ENCODE results near the gene HIP1R.
"Not testable (repeated sequence)": the region's sequence is repeated elsewhere in the genome, so short reads cannot be mapped to it uniquely, and the experiment has no call there.

Gene HIP1R

GRCh38 chr12:122862872-122863701 is 27.8 kb downstream of the HIP1R start:
- no peak for DNase-seq

GRCh38 chr12:122864894-122865253 is 29.6 kb downstream of the HIP1R start:
- no peak for DNase-seq

DNA sequence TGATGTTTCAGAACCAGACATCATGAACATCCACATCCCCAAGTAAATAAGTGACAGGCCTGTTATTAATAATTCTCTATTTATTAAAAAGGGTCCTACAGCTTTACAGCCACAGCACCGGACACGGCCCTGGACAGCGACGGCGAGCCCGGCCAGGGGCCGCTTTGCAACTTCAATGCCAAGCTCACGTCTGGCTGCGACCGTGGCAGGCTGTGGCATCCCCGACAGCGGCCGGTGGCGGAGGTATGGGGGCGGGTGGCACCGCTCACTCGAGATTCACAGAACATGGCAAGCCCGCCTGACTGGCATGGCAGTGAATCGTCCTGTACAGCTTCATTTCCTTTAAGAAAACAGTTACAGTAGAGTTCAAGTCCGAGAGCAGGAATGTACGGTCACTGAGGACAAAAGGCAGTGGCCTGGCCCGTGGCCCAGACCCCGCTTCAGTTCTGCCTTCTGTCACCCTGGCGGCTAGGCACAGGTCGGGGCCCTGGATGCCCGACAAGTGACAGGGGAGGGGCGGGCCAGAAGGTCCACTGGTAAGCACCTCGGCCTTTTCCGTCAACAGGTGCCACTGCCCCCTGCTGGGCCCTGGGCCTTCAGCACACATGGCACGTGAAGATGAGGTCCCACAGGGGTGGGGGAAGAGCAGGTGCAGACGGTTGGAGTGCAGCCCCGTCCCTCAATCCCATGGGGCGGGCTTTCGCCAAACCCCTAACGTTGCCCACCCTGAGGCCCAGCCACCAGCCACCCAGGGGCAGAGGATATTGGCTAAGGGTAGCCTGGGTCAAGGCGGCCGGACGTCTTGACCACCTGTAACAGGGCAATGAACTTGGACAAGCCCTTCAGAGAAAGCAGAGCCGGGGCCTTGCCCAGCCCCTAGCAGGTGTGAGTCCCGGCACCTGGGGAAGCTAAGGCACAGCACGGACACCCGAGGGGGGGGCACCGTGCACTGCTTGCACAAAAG is 30.3 kb downstream of the HIP1R start:
- no peak for DNase-seq

GRCh38 chr12:122866379-122866778 is 31.1 kb downstream of the HIP1R start:
- DNase-seq: no peak

DNA sequence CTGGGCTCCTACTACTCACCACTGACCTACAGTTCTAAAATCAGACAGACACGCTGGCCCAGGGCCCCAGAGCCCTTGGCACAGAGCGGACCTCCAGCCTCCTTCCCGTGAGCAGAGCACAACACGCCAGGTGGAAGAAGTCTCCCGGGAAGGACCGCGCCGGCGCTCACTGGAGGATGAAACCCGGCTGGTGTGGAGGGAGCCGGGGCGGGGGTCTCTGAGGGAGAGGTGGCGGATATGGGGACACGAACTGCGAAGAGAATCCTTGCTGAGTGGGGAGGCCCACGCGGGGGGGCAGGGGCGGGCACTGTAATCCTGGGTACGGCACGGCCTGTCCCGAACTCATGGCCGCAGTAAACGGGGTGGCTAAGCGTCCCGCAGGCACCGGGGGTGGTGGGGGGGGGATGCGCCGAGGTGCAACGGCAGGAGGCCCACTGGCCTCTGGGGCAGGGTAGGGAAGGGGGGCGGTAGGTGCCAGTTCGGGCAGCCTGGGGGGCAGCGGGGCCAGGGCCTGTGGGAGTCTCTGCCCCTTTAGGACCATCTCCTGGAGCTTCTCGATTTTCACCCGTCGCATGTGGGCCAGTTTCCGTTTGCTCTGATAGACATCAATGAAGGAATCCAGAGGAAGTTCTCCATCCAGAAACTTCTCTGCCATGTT is 31.8 kb downstream of the HIP1R start:
- no peak for DNase-seq

GRCh38 chr12:122867691-122868461 is 32.6 kb downstream of the HIP1R start:
- no peak for DNase-seq

GRCh38 chr12:122868471-122869177 is 33.4 kb downstream of the HIP1R start:
- no peak for DNase-seq

- DNase-seq: no peak
Observed at GRCh38 chr12:122869207-122869973, 34.1 kb downstream of the HIP1R start.

GRCh38 chr12:122870163-122870842 is 35.0 kb downstream of the HIP1R start:
- DNase-seq: no peak

GRCh38 chr12:122870867-122871664 is 35.8 kb downstream of the HIP1R start:
- no peak for DNase-seq

- DNase-seq: peak; percentile 79
Observed at GRCh38 chr12:122871851-122872780, 36.9 kb downstream of the HIP1R start.

DNA sequence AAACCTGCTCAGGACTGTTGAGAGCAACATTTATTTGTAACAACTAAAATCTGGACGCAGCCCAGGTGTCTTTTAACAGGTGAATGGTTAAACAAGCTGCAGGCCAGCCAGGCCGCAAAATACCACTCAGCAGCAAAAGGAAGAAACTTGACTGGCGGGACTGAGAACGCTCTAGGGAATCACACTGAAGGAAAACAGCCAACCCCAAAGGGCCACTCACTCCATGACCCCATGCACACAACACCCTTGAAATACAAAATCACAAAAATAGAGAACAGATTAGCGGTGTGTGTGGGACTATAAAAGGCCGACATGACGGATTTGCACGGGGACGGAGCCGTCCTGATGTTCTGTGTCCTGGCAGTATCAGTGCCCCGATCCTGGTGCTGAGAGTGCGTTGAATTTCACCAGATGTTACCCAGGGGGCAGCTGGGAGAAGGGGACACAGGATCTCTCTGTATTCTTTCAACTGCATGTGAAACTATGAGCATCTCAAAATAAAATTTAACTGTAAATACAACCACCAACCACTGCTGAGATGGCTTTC is 37.6 kb downstream of the HIP1R start:
- no peak for DNase-seq

DNA sequence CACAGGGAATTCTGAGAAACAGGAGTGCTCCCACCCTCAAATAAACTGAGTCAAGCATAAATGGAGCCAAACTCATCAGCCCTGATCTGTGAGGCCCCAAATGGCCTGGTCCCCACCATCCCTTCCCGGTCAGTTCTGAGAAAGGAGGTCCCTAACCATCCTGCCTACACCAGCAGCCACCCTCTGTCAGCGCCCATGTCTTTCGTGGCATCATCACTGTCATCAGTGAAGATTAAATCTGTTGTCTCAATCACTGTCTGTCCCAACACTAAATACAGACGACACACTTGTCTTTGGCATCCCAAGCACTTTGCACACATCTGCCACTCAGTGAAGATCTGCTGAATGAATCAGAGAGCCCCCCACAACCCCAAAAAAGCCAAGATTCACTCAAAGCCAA is 38.3 kb downstream of the HIP1R start:
- no peak for DNase-seq

- no peak for DNase-seq
Observed at GRCh38 chr12:122874081-122874480, 38.8 kb downstream of the HIP1R start.

DNA sequence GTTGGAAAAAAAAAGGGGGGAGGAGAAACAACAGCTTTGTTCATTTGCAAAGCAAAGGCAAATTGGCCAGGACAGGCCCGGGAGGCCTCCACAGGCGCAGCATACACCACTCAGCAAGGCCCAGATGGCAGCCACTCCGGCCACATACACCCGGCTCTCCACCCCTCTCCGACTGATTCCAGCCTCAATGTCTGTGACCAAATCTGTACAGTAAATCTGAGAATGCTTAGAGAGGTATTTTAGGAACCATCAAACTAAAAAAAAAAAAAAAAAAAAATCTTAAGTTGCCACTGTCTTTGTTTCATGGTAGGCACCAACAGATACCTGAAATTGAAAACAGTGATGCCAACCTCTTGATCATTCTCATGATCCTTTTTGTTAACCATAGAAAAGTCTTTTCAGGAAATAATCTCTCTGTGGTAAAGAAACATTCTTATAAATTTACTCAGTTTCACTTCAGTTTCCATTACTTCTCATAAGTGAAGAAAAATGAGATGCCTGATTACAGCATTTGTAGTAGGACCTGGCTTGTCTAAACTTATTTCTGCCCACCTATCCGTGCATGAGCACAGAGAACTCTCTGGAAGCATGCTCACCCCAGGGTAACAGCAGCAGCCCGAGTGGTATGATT is 40.4 kb downstream of the HIP1R start:
- no peak for DNase-seq

- DNase-seq: not testable (repeated sequence)
Observed at GRCh38 chr12:122876281-122876680, 41.0 kb downstream of the HIP1R start.

- no peak for DNase-seq
Observed at GRCh38 chr12:122876731-122877130, 41.5 kb downstream of the HIP1R start.

All from activated CD8-positive, alpha-beta memory T cell treated with anti-CD3 and anti-CD28 coated beads, Interleukin-2, amount 50 U/mL, for 48 hours (primary cell).